GM12872 (cell line): ENCODE results near the gene SLC6A11.

Source experiments
- CTCF ChIP-seq: IDR thresholded peaks from 3 replicates; pipeline ENCODE4 v1.5.1; 2011; ENCODE audit warnings: low read depth, mild to moderate bottlenecking, low read length, moderate library complexity; ENCODE audit not compliant: insufficient read depth

The SLC6A11 gene

GRCh38 chr3:10956986-10957385 is 141.0 kb downstream of the SLC6A11 start:
- TF ChIP-seq CTCF: no peak

GRCh38 chr3:10957976-10958749 is 142.1 kb downstream of the SLC6A11 start:
- no peak for TF ChIP-seq CTCF

- TF ChIP-seq CTCF: no peak
Observed at GRCh38 chr3:10960255-10960654, 144.2 kb downstream of the SLC6A11 start.

- no peak for TF ChIP-seq CTCF
Observed at GRCh38 chr3:10961921-10962320, 145.9 kb downstream of the SLC6A11 start.

- TF ChIP-seq CTCF: no peak
Observed at GRCh38 chr3:10962481-10963036, 146.5 kb downstream of the SLC6A11 start.

GRCh38 chr3:10964537-10965167 is 148.6 kb downstream of the SLC6A11 start:
- no peak for TF ChIP-seq CTCF

- TF ChIP-seq CTCF: no peak
Observed at GRCh38 chr3:10968401-10968800, 152.4 kb downstream of the SLC6A11 start.
